ENCODE data around the gene NPM3. TPM values are rescaled to one million over a fixed set of nuclear protein-coding genes. Genes with fewer than 3 reads are reported as not detected.

Gene NPM3
- total and polyA plus RNA-seq, 2 of the 13 experiments (the other 11 are each of a cell fraction or from before 2014, with no cell fraction given), result 47.6 to 129 TPM

DNA sequence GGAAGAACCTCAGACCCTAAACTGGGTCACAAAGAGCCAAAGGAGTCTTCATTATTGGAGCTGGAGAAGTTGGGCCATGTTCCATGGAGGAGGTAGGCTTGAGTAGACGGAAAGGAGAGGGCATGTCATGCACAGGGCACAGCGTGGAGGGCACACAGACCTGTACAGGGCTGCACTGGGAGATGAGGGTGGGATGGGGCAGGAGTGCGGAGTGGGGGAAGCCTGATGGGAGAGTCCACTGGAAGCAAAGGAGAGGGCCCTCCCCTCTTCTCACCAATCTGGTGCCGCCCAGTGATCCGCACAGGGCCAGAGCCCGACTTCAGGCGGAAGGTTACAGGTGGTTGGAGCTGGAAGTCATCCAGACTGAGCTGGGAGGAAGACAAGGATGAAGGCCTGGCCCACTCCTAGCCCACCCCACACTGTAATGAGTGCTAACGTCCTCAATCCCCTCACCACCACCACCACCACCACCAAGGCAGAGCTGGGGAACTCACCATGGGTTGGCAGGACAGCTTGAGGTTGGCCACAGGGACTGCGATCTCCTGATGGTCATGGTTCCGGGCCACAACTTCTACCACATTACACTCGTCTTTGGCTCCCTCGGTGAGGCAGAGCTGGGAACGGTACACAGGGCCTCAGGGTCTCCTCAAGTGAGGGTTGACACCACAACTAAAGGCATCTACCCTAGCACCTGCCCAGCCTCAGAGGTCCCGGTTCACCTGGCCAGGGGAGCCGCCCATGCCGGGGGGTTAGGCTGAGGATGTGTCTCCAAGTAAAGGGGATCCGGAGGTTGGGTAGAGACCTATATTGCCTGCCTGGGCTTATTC lies 1.0 kb downstream of the NPM3 start:
- Histone ChIP-seq H3K9me3 (ENCODE audit: low read length) (no peaks in the 10 kb centered on the region), H3K79me2 (ENCODE audit: insufficient read depth, low read length) (peaks cover 9% of the 10 kb centered on the region), H4K20me1 (ENCODE audit: insufficient read depth, low read length) (peaks cover 5% of the 10 kb centered on the region; the same call in 1 of the 2 replicates), H3K27me3 (ENCODE audit: control insufficient read depth in 1 of 2, insufficient read depth in 2 of 2, low read length in 2 of 2) (peaks cover 0 to under 1% of the 10 kb centered on the region in 2 experiments; a peak in 1 of 5 replicates), H3K36me3 (replicated peaks in 1 of 2; ENCODE audit: control insufficient read depth in 1 of 2, insufficient read depth in 2 of 2, low read length in 2 of 2) (peaks cover 3 to 13% of the 10 kb centered on the region in 2 experiments; a peak in 4 of 5 replicates), H3K27ac (ENCODE audit: extremely low read length, insufficient read depth, low read length) (peak overlapping the region; percentile 55), H3K4me3 (replicated peaks in 1 of 3; ENCODE audit: insufficient read depth in 1 of 3, low read depth in 2 of 3, low read length in 3 of 3) (peak overlapping the region; percentile 84 to 94 (median 88)), H2AFZ (ENCODE audit: low read length) (no peak overlapping the region), H3K4me2 (ENCODE audit: low read depth, low read length) (peak overlapping the region; percentile 89), H3K9ac (ENCODE audit: insufficient read depth, low read depth, low read length) (peak overlapping the region; percentile 83), H3K4me1 (ENCODE audit: insufficient read depth, low read length) (peaks cover 58% of the 10 kb centered on the region)
- ChIA-PET POLR2A (interaction anchor here (2.4 kb wide), 1 partner anchor 36 kb away, joined by 16 read pairs; the partner anchor contains the start of gene OGA), CTCF (ENCODE audit: low intra/inter-chr PET ratio, low total read pairs) (interaction anchor here (4.0 kb wide), 1 partner anchor 179 kb away, joined by 28 read pairs; no protein-coding TSS in a partner anchor)
- intact Hi-C loops (cut with micrococcal nuclease; ENCODE audit: unreplicated experiment), result loop anchor here (1.0 to 2.0 kb wide), 2 partner anchors 180 to 567 kb away; no protein-coding TSS in a partner anchor
- 0 out of 2 replicates have a peak, but pooled peaks have one; percentile 19 for TF ChIP-seq ZNF709 (CRISPR knock-in tag; IDR thresholded peaks at IDR 0.05)
- TF ChIP-seq NR2C2 (CRISPR knock-in tag; IDR thresholded peaks at IDR 0.05; ENCODE audit: borderline replicate concordance), result no peak
- 0 out of 2 replicates have a peak, but pooled peaks have one; percentile 48 for TF ChIP-seq ZNF772 (CRISPR knock-in tag; IDR thresholded peaks at IDR 0.05)
- no peak for TF ChIP-seq DNMT3B (CRISPR knock-in tag; conservative IDR thresholded peaks at IDR 0.05)
- TF ChIP-seq SP1 (IDR thresholded peaks at IDR 0.05), result no peak
- no peak for TF ChIP-seq SP1 (CRISPR knock-in tag; IDR thresholded peaks at IDR 0.05)
- 0 out of 2 replicates have a peak, but pooled peaks have one; percentile 41 for TF ChIP-seq ZBTB38 (CRISPR knock-in tag; IDR thresholded peaks at IDR 0.05)
- TF ChIP-seq ZNF788 (CRISPR knock-in tag; IDR thresholded peaks at IDR 0.05; ENCODE audit: borderline replicate concordance), result 0 out of 2 replicates have a peak, but pooled peaks have one; percentile 2
- FAIRE-seq, result no peak
- BruUV-seq (replicated peaks), result no TSS peak
- WGBS (ENCODE audit: low lambda C conversion rate), result 43% methylated on average over 10 of the region's 17 CpGs
- no peak for DNase-seq (ENCODE audit: low spot score)
- in situ Hi-C loops (cut with HindIII; ENCODE audit: extremely low pct_ligation_motif_present, low pct_unique_long_range_greater_than_20kb), result loop anchor here (5.0 kb wide), 2 partner anchors 180 to 570 kb away; no protein-coding TSS in a partner anchor
- peak; percentile 3 for ATAC-seq

Data from HepG2 (cell line).